ENCODE measurements around the gene CORO2B.

Gene CORO2B

GRCh38 chr15:68561901-68562300 lies 16.9 kb upstream of the CORO2B start:
- in situ Hi-C loops (cut with MboI; ENCODE audit: low sequenced_read_pairs, unreplicated experiment): no loop called here
- no peak for TF ChIP-seq CTCF (IDR thresholded peaks at IDR 0.05; ENCODE audit: borderline replicate concordance, control extremely low read depth, extremely low read depth, insufficient read depth, missing control alignments)

GRCh38 chr15:68564173-68564572 lies 14.6 kb upstream of the CORO2B start:
- TF ChIP-seq CTCF (IDR thresholded peaks at IDR 0.05; ENCODE audit: borderline replicate concordance, control extremely low read depth, extremely low read depth, insufficient read depth, missing control alignments): no peak
- in situ Hi-C loops (cut with MboI; ENCODE audit: low sequenced_read_pairs, unreplicated experiment): no loop called here
- no peak for DNase-seq (ENCODE audit: low spot score)

More at GRCh38 chr15:68561901-68562300, 16.9 kb upstream of the CORO2B start:
- no peak for DNase-seq (ENCODE audit: low spot score)

GRCh38 chr15:68565234-68565633 lies 13.6 kb upstream of the CORO2B start:
- no peak for DNase-seq (ENCODE audit: low spot score)
- in situ Hi-C loops (cut with MboI; ENCODE audit: low sequenced_read_pairs, unreplicated experiment): no loop called here
- TF ChIP-seq CTCF (IDR thresholded peaks at IDR 0.05; ENCODE audit: borderline replicate concordance, control extremely low read depth, extremely low read depth, insufficient read depth, missing control alignments): no peak

- TF ChIP-seq CTCF (IDR thresholded peaks at IDR 0.05; ENCODE audit: borderline replicate concordance, control extremely low read depth, extremely low read depth, insufficient read depth, missing control alignments): no peak
- DNase-seq (ENCODE audit: low spot score): no peak
- in situ Hi-C loops (cut with MboI; ENCODE audit: low sequenced_read_pairs, unreplicated experiment): no loop called here
Measured at GRCh38 chr15:68565726-68566125, 13.1 kb upstream of the CORO2B start.

GRCh38 chr15:68566377-68566954 lies 12.3 kb upstream of the CORO2B start:
- DNase-seq (ENCODE audit: low spot score): no peak
- in situ Hi-C loops (cut with MboI; ENCODE audit: low sequenced_read_pairs, unreplicated experiment): no loop called here
- no peak for TF ChIP-seq CTCF (IDR thresholded peaks at IDR 0.05; ENCODE audit: borderline replicate concordance, control extremely low read depth, extremely low read depth, insufficient read depth, missing control alignments)

GRCh38 chr15:68567345-68567744 lies 11.4 kb upstream of the CORO2B start:
- in situ Hi-C loops (cut with MboI; ENCODE audit: low sequenced_read_pairs, unreplicated experiment): no loop called here
- TF ChIP-seq CTCF (IDR thresholded peaks at IDR 0.05; ENCODE audit: borderline replicate concordance, control extremely low read depth, extremely low read depth, insufficient read depth, missing control alignments): no peak
- no peak for DNase-seq (ENCODE audit: low spot score)
